GM15510 (cell line): Measurements from ENCODE around the gene ALDH8A1.

Experiments
- POLR2A ChIP-seq: IDR thresholded peaks from 3 replicates; pipeline ENCODE4 v1.6.1; 2011; ENCODE audit warnings: borderline replicate concordance; ENCODE audit not compliant: insufficient read length; ENCODE audit errors: extremely low read depth

ALDH8A1 gene

GRCh38 chr6:134961366-134961765 is 11.5 kb upstream of the ALDH8A1 start:
- no peak for TF ChIP-seq POLR2A

- TF ChIP-seq POLR2A: no peak
Observed at GRCh38 chr6:134959603-134960002, 9.7 kb upstream of the ALDH8A1 start.

- TF ChIP-seq POLR2A: no peak
Observed at GRCh38 chr6:134956676-134957075, 6.8 kb upstream of the ALDH8A1 start.

- no peak for TF ChIP-seq POLR2A
Observed at GRCh38 chr6:134956032-134956431, 6.1 kb upstream of the ALDH8A1 start.

GRCh38 chr6:134954272-134955000 is 4.5 kb upstream of the ALDH8A1 start:
- no peak for TF ChIP-seq POLR2A

- no peak for TF ChIP-seq POLR2A
Observed at GRCh38 chr6:134951494-134952263, 1.8 kb upstream of the ALDH8A1 start.

- no peak for TF ChIP-seq POLR2A
Observed at GRCh38 chr6:134950482-134950881, 581 bp upstream of the ALDH8A1 start.

GRCh38 chr6:134948691-134949090 is 1.2 kb downstream of the ALDH8A1 start:
- TF ChIP-seq POLR2A: no peak

- TF ChIP-seq POLR2A: no peak
Observed at GRCh38 chr6:134948142-134948541, 1.8 kb downstream of the ALDH8A1 start.

GRCh38 chr6:134945045-134945444 is 4.9 kb downstream of the ALDH8A1 start:
- TF ChIP-seq POLR2A: no peak

- TF ChIP-seq POLR2A: no peak
Observed at GRCh38 chr6:134943522-134944111, 6.3 kb downstream of the ALDH8A1 start.

GRCh38 chr6:134938896-134939295 is 11.0 kb downstream of the ALDH8A1 start:
- TF ChIP-seq POLR2A: no peak

GRCh38 chr6:134937426-134937825 is 12.5 kb downstream of the ALDH8A1 start:
- no peak for TF ChIP-seq POLR2A

GRCh38 chr6:134936931-134937330 is 13.0 kb downstream of the ALDH8A1 start:
- TF ChIP-seq POLR2A: no peak

- TF ChIP-seq POLR2A: no peak
Observed at GRCh38 chr6:134936476-134936875, 13.4 kb downstream of the ALDH8A1 start.
